Loucy (cell line): ENCODE measurements around the gene TICRR.

Experiments used
- H2AFZ ChIP-seq: fragments of 200-600 bp; sonication (generic); 2 replicates; pipeline ENCODE4 v1.6.0; 2016; ENCODE audit warnings: antibody characterized with exemption, mild to moderate bottlenecking, low read length, moderate library complexity
- H3F3A ChIP-seq: fragments of 200-600 bp; 2 replicates; pipeline ENCODE4 v1.6.0; 2016; ENCODE audit warnings: antibody characterized with exemption, low read depth, mild to moderate bottlenecking
- H3K27me3 ChIP-seq: fragments of 200-600 bp; sonication (generic); 2 replicates; pipeline ENCODE4 v1.6.1; 2014; ENCODE audit warnings: low read length, mild to moderate bottlenecking; ENCODE audit not compliant: insufficient read depth, poor library complexity, severe bottlenecking
- H3K36me3 ChIP-seq: fragments of 200-600 bp; sonication (generic); 2 replicates; pipeline ENCODE4 v1.6.1; 2016; ENCODE audit warnings: low read length; ENCODE audit not compliant: insufficient read depth
- H3K4me1 ChIP-seq: fragments of 200-600 bp; sonication (generic); 2 replicates; pipeline ENCODE4 v1.5.1; 2014; ENCODE audit warnings: low read length, mild to moderate bottlenecking; ENCODE audit not compliant: insufficient read depth, poor library complexity, severe bottlenecking
- H3K4me2 ChIP-seq: fragments of 200-600 bp; sonication (generic); 2 replicates; pipeline ENCODE4 v1.6.0; 2014; ENCODE audit warnings: antibody characterized with exemption, low read length, low read depth, mild to moderate bottlenecking; ENCODE audit not compliant: poor library complexity, severe bottlenecking
- H3K4me3 ChIP-seq: fragments of 200-600 bp; sonication (generic); 2 replicates; pipeline ENCODE4 v1.5.1; 2014; ENCODE audit warnings: low read length, mild to moderate bottlenecking, mixed read lengths; ENCODE audit not compliant: poor library complexity, severe bottlenecking
- H3K79me2 ChIP-seq: fragments of 200-600 bp; sonication (generic); 2 replicates; pipeline ENCODE4 v1.6.1; 2014; ENCODE audit warnings: low read length; ENCODE audit not compliant: insufficient read depth
- H3K9ac ChIP-seq: fragments of 200-600 bp; sonication (generic); 2 replicates; pipeline ENCODE4 v1.6.0; 2014; ENCODE audit warnings: mild to moderate bottlenecking, low read depth, low read length, moderate library complexity; ENCODE audit not compliant: poor library complexity, severe bottlenecking
- H3K9me2 ChIP-seq: fragments of 200-600 bp; sonication (generic); replicated peaks from 2 replicates; pipeline ENCODE4 v1.6.1; 2016; ENCODE audit warnings: low read depth, low read length, mixed read lengths
- H3K9me3 ChIP-seq: fragments of 200-600 bp; sonication (generic); 2 replicates; pipeline ENCODE4 v1.6.1; 2014; ENCODE audit warnings: mild to moderate bottlenecking, antibody characterized with exemption, low read length, low read depth; ENCODE audit not compliant: insufficient read depth
- H4K20me1 ChIP-seq: fragments of 200-600 bp; sonication (generic); 2 replicates; pipeline ENCODE4 v1.6.0; 2014; ENCODE audit warnings: antibody characterized with exemption, low read length, mild to moderate bottlenecking; ENCODE audit not compliant: insufficient read depth, poor library complexity, severe bottlenecking
- CTCF ChIP-seq: fragments of 200-600 bp; sonication (generic); conservative IDR thresholded peaks from 2 replicates; pipeline ENCODE4 v1.5.1; 2014; ENCODE audit warnings: mild to moderate bottlenecking, antibody characterized with exemption, low read length
- EZH2phosphoT487 ChIP-seq: fragments of 200-600 bp; IDR thresholded peaks from 2 replicates; pipeline ENCODE4 v1.6.1; 2018; ENCODE audit warnings: antibody characterized with exemption, mild to moderate bottlenecking, moderate library complexity, borderline replicate concordance

Gene TICRR

DNA sequence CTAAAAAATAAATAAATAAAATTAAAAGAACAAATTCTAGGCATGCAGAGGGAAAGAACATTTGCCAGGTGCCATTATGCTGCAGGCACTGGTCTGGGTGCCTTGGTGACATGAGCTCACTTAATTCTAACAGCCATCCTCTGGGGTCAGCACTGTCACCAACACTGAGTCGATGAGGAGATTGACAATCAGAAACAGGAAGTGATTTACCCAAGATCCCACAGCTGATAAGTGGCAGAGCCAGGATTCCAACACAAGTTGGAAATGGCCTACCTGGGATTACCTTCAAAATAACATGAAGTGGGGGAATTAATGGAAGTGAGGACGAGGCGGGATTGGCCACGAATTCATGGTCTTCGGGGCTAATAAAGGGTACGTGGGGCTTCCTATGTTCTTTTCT, 100.3 kb downstream of the TICRR start:
- Histone ChIP-seq H2AFZ (no peak overlapping the region), H3K36me3 (no peaks in the 10 kb centered on the region), H3K27me3 (no peaks in the 10 kb centered on the region), H3K4me3 (no peak overlapping the region), H3K4me1 (peaks cover 4% of the 10 kb centered on the region), H3K9me3 (no peaks in the 10 kb centered on the region), H3K9me2 (no peaks in the 10 kb centered on the region), H3K79me2 (no peaks in the 10 kb centered on the region), H4K20me1 (no peaks in the 10 kb centered on the region), H3F3A (no peaks in the 10 kb centered on the region), H3K9ac (no peak overlapping the region), H3K4me2 (no peak overlapping the region)
- TF ChIP-seq EZH2phosphoT487 (no peak), CTCF (no peak)

DNA sequence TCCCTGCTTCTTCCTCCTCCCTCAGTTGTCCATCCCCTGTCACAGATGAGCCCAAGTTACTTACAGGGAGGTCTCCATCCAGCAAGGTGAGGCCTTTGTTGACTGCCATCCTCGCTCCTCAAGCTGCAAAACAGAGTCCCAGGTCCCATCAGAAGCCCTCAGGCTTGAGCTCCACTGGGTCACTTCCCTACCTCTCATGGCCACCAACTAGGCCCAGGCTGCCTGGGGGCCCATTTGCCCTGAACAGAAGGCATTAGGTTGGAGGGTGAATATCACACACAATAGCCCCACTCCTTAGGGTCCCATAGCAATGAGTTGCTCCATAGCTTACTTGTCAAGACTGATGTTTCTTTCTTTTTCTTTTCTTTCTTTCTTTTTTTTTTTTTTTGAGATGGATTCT, 102.1 kb downstream of the TICRR start:
- H3K79me2 ChIP-seq = no peaks in the 10 kb centered on the region
- no peak overlapping the region for H3K4me3 ChIP-seq
- no peak overlapping the region for H3K4me2 ChIP-seq
- no peaks in the 10 kb centered on the region for H3K9me3 ChIP-seq
- no peaks in the 10 kb centered on the region for H3K27me3 ChIP-seq
- no peaks in the 10 kb centered on the region for H3K9me2 ChIP-seq
- no peaks in the 10 kb centered on the region for H3F3A ChIP-seq
- no peaks in the 10 kb centered on the region for H4K20me1 ChIP-seq
- H2AFZ ChIP-seq = no peak overlapping the region
- H3K36me3 ChIP-seq = no peaks in the 10 kb centered on the region
- TF ChIP-seq EZH2phosphoT487 = no peak
- TF ChIP-seq CTCF = no peak
- no peak overlapping the region for H3K9ac ChIP-seq
- H3K4me1 ChIP-seq = no peaks in the 10 kb centered on the region
